B cell (primary cell): Measurements from ENCODE around the gene SLC7A1.

Experiments used
- EZH2 ChIP-seq: IDR thresholded peaks from 2 replicates; pipeline ENCODE4 v1.6.1; 2012; ENCODE audit warnings: borderline replicate concordance, low read depth, mild to moderate bottlenecking, moderate library complexity, low read length; ENCODE audit not compliant: insufficient read depth, poor library complexity, severe bottlenecking
- TF ChIP-seq, protein P1 (sequence below): fragments of 200-600 bp; IDR thresholded peaks from one replicate; pipeline ENCODE4 v1.8.0; 2022; ENCODE audit warnings: antibody characterized with exemption, mild to moderate bottlenecking

DNA sequence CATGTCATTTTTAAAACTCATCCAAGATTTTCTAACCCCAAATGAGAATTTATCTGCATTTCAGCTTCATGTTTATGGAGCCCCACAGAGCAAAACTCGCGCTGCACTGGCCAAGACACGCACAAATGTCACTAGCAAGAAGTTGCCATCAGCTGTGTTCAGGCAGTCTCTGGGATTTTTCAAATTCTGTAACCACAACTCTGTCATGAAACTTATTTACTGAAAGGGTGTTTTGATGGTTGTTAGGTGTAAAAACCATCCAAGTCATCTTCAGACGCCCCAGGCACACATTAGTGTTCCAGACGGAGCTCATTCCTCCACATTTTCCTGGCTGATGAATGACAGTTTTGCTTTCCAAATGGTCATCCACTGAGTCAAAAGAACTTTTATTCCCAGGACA is 63.4 kb downstream of the SLC7A1 start:
- TF ChIP-seq, protein P1, sequence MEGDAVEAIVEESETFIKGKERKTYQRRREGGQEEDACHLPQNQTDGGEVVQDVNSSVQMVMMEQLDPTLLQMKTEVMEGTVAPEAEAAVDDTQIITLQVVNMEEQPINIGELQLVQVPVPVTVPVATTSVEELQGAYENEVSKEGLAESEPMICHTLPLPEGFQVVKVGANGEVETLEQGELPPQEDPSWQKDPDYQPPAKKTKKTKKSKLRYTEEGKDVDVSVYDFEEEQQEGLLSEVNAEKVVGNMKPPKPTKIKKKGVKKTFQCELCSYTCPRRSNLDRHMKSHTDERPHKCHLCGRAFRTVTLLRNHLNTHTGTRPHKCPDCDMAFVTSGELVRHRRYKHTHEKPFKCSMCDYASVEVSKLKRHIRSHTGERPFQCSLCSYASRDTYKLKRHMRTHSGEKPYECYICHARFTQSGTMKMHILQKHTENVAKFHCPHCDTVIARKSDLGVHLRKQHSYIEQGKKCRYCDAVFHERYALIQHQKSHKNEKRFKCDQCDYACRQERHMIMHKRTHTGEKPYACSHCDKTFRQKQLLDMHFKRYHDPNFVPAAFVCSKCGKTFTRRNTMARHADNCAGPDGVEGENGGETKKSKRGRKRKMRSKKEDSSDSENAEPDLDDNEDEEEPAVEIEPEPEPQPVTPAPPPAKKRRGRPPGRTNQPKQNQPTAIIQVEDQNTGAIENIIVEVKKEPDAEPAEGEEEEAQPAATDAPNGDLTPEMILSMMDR: no peak
- no peak for TF ChIP-seq EZH2
